DMS53 (cell line): ENCODE data around the gene PPP2R3A.
"Not testable (repeated sequence)": the region's sequence is repeated elsewhere in the genome, so short reads cannot be mapped to it uniquely, and the experiment has no call there.

Experiments
- DNase-seq: peaks from one replicate; lab custom pipeline; 2025; lab: John Stamatoyannopoulos, UW

Gene PPP2R3A, protein sequence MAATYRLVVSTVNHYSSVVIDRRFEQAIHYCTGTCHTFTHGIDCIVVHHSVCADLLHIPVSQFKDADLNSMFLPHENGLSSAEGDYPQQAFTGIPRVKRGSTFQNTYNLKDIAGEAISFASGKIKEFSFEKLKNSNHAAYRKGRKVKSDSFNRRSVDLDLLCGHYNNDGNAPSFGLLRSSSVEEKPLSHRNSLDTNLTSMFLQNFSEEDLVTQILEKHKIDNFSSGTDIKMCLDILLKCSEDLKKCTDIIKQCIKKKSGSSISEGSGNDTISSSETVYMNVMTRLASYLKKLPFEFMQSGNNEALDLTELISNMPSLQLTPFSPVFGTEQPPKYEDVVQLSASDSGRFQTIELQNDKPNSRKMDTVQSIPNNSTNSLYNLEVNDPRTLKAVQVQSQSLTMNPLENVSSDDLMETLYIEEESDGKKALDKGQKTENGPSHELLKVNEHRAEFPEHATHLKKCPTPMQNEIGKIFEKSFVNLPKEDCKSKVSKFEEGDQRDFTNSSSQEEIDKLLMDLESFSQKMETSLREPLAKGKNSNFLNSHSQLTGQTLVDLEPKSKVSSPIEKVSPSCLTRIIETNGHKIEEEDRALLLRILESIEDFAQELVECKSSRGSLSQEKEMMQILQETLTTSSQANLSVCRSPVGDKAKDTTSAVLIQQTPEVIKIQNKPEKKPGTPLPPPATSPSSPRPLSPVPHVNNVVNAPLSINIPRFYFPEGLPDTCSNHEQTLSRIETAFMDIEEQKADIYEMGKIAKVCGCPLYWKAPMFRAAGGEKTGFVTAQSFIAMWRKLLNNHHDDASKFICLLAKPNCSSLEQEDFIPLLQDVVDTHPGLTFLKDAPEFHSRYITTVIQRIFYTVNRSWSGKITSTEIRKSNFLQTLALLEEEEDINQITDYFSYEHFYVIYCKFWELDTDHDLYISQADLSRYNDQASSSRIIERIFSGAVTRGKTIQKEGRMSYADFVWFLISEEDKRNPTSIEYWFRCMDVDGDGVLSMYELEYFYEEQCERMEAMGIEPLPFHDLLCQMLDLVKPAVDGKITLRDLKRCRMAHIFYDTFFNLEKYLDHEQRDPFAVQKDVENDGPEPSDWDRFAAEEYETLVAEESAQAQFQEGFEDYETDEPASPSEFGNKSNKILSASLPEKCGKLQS (N-terminal part only)

DNA sequence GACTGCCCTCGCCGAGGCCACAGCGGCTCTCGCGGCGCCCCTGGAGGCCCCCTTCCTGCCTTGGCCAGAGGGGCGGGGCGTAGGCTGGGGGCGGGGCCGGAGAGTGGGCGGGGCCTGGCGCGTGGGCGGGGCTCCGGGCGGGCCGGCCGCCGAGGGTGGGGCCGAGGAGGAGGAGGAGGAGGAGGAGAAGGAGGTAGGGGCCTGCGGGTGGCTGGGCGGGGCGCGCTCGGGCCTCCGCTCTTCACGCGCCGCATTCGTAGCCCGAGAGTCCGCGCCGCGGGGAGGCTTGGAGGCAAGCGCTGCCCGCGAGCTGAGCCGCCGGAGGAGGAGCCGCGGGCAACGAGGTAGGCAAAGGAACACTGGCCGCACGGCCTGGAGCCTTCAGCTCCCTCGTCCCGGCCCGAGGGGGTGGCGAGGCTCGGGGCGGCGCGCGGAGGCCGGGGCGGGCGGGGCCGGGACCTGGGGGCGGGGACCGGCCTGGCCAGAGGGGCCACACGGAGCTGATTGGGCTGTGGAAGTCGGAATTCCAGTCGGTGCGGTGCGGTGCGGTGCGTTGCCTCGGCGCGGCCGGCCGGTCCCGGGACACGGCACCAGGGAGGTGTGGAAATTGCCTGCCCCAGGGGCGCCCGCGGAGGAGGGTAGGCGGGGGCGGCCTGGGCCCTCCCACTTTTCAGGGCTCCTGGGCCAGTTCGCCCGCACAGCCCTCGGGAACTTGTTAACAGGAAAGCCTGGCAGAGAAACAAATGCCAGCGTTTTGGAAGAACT, at the start of gene PPP2R3A:
Gene PPP2R3A, plus strand, starts transcription at position 223 of the 765 bp plus-strand sequence. CDS start 35,771 bp downstream, outside the sequence.
- peak; percentile 88 for DNase-seq

DNA sequence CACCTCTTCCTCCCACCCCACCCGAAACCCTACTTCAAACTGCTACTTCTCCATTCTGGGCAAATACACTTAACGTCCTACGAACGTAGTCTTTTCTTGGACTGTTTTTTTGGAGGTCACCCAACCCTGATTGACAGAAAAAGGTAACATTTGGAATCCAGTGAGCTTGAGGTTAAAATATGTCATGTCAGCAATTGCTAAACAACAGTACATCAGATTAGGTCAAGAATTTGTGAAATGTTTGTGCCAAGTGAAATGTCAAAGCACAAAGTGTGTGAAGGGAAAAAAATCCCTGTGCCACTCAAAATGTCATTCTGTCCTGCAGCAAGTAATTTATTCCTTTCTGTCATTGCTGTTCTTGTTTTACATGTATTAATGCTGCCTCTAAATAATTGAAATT, 49.2 kb upstream of the PPP2R3A start:
- no peak for DNase-seq

DNA sequence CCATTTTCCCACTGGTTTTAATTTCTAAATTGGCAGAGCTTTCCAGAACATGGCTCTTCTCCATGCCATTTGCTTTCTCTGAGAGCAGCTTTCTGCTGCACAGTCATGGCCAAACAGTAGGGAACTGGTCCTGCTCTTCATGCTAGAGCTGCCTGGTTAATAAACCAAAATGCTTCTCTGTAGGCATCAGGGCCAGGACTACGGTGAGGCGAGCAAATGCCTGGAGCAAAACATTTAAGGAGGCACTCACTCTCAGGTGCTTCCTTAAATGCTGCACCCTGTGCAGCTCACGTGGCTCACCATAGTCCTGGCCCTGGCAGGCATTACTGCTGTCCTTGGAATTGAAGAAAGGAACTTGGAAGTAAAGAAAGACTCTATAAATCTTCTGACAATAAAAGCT, 48.5 kb upstream of the PPP2R3A start:
- no peak for DNase-seq

DNA sequence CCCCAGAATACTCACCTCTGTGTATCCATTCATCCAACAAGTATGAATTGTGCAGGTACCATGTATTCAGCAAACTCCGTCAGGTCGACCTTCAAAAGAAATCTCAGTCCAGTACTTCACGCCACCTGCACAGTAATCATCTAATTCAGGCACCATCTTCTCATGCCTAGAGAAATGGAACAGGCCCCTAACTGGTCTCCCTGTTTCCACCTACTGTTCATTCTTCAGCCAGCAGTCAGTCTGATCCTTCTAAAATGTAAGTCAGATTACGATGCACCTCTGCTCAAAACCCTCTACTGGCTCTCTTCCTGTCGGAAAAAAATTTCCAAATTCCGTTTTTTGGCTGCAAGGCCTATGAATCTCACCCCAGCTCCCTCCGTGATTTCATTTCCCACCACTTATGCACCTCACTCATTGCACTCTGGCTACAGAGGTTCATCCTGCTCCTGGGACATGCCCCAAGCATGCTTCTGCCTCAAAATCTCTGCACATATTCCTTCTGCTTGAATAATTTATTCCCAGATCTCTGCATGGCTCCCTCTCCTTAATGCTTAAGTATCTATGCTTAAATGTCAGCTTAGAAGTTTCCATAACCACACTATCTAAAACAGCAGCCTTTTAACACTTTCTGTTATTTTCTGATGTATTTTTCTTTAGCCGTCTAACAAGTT, 47.5 kb upstream of the PPP2R3A start:
- no peak for DNase-seq

DNA sequence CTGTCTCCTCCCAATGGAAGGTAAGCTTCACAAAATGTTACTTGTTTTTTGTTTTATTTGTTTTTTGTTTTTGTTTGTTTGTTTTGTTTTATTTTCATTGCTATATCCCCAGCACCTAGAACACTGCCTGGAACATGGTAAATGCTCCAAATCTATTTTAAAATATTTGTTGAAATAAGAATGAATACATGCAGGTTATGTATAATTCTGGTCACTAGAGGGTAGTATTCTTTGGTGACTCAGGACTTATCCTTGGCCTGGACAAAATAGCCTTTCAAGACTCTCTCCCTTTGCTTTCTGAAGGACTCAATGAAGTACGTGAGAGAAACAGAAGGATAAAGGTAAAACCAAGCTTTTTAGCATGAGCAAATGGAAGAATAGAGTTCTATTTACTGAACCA, 46.9 kb upstream of the PPP2R3A start:
- DNase-seq, result peak; percentile 55

DNA sequence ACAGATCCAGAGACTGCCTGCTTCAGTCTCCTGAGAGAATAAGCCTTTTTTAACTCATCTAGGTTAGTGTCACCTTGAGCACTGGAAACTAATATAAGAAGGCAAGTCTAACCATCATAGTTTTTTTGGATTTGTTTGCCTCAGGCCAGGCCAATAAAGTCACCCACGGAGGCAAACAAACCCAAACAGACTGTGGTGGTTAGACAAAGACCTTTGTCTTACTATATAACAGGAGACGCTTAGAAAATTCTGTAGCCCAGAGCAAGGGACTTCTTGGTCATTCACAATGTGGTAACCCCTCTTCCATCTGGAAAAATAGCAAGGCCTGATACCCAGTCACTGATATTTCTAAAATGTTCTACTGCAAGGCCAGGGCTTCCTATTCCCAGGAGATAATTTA, 45.3 kb upstream of the PPP2R3A start:
- DNase-seq, result no peak

DNA sequence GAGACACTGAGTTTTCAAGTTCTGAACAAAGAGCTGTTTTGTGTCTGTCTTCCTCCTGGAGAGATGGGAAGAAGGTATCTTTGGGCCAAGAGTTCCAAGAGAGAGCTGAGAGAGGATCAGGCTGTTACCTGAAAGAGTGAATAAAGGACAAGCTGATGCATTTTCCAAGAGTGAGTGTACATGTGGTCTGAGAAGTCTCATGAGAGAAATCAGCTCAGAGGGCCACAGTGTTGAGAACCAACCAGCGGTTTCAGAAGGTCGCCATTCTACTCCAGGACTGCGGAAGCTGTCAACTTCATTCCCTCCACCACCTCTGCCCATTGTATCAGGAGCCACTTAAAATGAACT, 42.7 kb upstream of the PPP2R3A start:
- DNase-seq, result no peak

DNA sequence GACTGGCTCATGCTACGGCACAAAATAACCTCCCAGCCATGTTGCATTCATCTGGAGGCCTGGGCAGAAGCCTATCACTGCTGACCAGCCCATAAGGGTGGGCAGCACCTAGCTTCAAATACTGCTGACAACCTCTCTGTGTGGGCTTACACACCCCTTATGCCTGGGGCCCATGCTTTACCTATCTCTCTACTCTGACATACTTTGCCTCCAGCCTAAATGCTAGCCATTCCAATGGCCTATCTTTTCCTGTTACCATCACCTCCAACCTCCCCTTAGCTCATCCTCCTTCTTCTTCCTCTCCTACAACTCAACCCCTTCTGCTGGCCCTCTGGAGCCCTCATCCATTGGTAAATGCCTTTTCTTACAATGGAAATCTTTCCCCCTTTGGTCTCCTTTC, 41.0 kb upstream of the PPP2R3A start:
- DNase-seq, result no peak

DNA sequence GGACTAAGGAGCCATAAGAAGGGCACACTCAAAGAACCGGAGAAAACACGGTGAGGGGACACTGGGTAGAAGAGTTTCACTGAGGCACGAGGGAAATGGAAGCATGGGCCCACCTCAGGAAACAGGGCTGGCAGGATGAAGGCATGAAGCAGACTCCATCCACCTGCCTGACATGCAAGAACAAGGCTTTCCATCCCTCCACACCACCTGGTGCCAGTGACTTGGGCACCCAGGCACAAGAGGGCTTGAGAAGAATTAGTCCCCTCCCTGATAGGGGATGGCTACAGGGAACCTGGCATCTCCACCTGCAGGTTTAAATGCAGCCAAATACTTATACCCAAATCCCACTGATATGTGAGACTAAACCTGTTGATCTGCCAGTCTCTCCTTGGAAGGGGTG, 38.9 kb upstream of the PPP2R3A start:
- DNase-seq, result no peak

DNA sequence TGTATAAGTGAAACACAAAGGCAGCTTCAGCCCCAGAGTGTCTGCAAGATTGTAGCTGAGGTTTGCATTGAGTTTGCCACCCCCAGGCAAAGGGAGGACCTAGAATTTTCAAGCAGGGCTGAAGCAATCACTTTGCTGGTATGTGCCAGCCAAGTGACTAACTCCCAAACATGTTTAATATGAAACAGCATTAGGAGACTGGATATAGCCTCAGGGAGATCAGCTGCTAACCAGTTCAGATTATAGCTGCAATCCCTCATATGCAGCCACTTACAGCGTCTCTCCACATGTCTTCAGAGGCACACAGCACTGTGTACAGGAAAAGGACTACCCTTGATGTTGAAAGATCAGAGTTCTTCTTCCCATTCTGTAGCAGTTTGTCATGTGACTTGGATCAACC, 38.4 kb upstream of the PPP2R3A start:
- no peak for DNase-seq

DNA sequence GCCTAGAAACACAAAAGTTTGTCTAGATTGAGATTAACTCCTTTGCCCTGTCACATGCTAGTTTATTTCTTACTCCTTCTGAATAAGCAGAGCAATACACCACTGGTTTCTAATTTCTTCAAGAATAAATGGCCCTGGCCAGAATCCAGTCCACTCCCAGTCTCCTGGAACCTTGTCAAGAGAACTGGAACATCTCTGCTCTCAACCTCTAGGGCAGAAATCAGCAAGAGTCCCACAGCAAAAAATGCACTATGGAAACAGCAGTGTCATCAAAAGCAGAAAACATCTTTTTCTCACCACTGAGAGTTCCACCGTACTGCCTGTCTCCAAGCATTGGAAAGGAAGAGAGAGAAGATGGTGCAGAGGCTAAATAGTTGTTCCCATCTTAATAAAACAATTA, 35.9 kb upstream of the PPP2R3A start:
- no peak for DNase-seq

DNA sequence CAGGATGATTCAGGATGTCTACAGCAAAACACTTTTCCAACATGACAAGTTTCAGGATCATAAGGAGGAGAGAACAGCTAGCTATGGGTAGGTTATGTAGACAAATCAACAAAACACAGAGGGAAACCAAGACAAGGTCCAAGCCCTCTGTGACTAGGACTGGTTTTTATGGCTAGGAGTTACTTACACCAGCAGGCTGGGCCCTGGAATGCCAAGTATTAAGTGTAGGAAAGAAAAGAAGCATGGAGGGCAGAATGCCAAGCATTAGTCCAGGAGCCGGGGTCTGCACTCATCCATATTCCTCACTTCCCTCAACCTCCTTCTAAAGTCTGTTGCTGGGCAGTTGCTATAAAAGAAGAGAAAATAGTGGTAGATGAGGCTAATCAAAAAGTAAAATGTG, 35.3 kb upstream of the PPP2R3A start:
- no peak for DNase-seq

DNA sequence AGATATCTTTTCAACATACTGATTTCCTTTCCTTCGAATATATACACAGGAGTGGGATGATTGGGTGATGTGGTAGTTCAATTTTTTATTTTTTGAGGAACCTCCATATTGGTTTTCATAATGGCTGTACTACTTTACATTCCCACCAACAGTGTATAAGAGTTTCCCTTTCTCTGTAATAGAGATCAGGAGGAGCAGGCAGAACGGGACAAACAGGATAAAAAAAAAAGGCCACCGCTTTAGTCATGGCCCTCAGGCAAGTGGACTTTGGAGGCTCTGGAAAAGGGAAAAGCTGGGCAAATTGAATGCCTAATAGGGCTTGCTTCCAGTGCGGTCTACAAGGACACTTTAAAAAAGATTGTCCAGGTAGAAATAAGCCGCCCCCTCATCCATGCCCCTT, 30.4 kb upstream of the PPP2R3A start:
- not testable (repeated sequence) for DNase-seq

DNA sequence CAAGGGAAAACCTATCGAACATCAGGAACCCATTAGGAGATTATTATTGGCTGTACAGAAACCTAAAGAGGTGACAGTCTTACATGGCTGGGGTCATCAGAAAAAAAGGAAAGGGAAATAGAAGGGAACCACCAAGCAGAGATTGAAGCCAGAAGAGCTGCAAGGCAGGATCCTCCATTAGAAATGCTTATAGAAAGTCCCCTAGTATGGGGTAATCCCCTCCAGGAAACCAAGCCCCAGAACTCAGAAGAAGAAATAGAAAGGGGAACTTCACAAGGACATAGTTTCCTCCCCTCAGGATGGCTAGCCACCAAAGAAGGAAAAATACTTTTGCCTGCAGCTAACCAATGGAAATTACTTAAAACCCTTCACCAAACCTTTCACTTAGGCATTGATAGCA, 27.8 kb upstream of the PPP2R3A start:
- DNase-seq, result not testable (repeated sequence)

DNA sequence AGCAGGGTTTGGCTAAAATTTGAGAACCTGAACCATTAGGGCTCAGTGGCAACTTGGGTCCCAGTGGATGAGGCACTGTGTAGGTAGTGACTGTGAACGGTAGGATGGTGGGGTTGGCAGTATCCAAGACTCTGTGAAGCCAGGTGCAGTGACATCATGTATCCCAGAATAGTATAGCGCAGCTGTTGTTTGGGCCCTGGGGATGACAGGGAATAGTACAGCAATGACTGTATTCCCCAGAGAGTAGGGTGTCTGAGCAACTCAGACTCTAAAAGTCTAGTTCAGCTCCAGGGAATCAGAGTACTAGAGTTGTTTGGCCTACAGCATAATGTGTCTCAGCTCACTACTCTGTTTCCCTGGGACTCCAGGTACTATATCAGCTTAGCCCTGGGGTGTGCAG, 20.7 kb upstream of the PPP2R3A start:
- no peak for DNase-seq

DNA sequence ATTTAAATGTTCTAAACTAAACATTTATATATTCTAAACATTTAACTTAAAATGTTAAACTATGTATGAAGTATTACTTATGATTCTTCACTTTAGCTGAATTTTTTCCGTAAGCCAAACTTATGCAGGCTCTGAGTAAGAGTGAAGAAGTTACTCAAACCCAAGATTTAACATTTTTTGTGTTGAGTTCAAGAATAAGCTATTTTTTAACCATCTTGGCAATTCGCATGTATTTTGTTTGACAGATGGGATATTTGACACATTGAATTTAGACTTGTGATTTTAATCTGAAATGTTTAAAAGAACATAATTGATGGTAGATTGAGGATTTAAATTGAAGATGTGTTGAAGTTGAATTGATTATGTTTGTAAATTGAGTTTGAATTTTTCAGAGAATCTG, 14.6 kb upstream of the PPP2R3A start:
- no peak for DNase-seq

DNA sequence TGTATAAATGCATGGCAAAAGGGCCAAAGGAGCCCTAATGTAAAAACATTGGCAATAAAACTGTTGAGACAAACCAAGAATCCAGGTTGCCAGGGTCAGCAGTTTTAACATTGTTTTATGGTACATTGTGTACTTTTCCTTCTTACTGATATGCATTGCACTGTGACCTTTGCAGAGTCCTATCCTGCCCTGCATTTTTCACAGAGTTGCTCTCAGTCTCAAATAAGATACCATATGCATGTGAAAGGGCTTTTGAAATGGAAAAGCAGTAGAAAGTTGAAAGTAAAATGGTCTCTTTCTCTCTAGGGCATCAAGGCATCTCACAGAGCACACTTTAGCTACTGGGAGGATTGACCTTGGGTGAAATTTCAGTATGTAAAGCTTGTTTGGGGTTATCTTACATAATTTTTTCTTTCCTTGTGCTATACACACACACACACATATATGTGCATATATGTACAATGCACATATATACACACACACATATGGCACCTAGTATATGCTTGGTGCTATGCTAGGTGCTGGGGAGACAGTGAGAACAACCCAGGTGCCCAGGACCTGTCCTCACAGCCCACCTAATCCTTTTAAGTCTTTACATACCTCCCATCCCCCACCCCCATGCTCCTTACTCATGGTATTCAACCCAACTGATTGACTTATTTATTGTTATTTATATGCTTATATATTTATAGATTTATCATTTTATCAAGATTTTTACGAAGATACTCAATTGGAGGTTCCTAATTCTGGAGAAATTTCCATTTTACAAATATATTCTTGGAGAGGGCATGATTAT, 1.2 kb upstream of the PPP2R3A start:
- no peak for DNase-seq

DNA sequence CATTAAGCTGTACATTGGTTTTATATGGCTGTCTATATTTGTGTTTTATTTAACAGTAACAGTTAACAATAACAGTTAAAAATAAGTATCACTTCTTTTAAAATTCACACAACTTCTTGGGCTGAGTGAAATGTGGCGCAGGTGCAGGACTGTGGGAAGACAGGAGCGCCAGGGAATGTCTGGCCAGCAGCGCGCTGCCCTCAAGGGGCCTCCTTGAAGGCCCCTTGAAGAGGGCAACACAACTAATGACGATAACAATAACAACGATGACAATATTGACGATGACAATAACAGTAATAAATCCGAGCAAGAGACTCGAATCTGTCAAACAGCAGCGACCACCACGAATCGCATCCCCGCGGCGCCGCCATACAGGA, 411 bp upstream of the PPP2R3A start:
- DNase-seq, result no peak

DNA sequence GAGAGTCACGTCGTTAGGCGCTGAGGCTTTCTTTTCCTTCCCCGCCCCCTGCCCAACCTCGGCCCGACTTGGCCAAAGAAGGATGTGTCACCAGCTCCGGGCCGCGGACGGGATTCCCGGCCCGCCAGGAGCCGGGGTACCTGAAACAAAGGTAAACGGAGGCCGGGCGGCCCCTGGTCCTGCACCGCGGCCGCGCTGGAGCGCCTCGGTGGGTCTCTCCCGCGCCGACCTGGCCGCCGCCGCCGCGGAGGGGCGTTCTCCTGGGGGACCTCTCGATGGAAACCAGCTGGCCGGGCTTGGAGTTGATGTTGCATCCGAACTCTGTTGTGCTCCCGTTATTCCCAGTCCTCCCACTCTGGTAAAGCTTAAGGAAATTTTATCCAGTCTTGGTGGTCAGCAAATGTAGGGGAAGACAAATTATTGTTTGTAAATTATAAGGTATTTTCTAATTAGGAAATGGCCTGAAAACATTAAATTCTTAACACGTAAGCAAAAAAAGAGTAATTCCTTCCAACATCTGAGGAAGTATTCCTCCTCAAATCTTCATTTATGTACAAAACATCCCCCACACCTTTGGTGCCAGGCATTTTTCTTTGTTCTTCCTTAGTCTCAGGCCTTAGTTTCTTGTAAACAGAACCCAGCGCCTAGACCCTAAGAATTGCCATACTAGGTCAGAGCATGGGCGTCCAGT, 888 bp downstream of the PPP2R3A start:
- peak; percentile 17 for DNase-seq

DNA sequence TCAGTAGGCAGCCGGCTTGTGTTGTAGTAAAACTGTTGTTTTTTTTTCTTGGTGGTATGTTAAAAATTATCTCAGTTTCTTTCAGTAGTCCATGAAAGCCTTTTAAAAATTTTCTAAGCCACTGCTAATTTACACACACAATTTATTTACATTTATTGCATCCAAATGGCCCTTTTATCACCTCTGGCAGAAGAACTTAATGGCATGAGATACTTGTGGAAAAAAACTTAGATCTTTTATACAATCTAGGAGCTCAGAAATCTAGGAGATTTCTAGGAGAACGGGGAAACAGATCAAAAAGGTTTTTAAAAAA, 1.4 kb downstream of the PPP2R3A start:
- no peak for DNase-seq
